GM18873 (cell line): Measurements from ENCODE around the gene NPSR1.
"Not testable (repeated sequence)": the region's sequence is repeated elsewhere in the genome, so short reads cannot be mapped to it uniquely, and the experiment has no call there.

ENCODE experiments used
- ATAC-seq: cut with Tn5 transposase; IDR thresholded peaks from one replicate; pipeline ENCODE4 v1.9.1; 2021; ENCODE audit warnings: mild to moderate bottlenecking, moderate library complexity, moderate number of reproducible peaks; ENCODE audit not compliant: unreplicated experiment, low FRiP score

Gene NPSR1

GRCh38 chr7:34756025-34756437 is 98.0 kb downstream of the NPSR1 start:
- ATAC-seq: no peak

DNA sequence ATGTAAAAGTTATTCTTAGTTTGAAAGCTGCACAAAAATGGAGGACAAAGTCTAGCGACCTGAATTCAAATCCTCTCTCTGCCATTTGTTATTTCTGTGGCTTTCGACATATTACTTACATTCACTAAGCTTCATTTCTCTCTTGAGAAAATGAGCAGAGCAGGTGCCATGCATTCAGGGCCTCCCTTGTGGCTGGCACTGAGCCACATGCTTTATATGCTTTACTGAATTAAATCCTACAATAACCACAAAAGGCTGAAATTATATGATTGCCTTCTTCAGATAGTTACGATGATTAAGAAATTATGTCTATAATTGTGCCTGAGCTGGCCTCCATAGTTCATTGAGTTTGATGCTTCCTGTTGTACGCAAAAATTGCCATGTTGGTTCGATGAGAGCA is 98.7 kb downstream of the NPSR1 start:
- ATAC-seq: no peak

- ATAC-seq: no peak
Measured at GRCh38 chr7:34757570-34758110, 99.6 kb downstream of the NPSR1 start.

GRCh38 chr7:34758111-34758601 is 100.1 kb downstream of the NPSR1 start:
- ATAC-seq: peak; percentile 36

DNA sequence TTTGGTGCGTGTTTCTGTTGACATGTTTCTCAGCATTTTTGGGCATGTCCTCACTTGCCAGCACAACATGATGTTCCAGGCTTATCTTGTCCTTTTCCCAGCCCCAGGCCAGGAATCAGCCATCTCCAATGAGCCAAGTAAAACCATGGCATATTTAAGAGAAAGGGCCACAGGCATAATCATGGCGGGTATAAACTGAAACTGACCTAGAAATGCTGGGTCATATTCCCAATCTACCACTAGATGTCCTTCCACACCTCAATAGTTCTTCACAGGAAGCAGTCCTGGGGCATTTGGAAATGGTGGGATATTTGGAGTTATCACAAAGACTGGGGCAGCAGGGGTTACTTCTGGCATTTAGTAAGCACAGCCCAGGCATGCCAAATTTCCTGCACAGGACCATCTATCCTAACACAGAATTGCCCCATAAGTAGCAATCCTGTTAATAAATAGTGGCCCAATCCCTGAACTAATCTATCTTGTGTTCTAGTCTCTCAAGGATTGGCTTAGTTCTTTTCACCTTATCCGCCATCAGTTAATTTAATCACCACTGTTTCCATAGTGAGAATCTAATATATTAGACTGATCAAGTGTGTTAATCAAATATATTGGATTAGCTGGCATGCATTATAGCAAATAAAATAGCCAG is 101.6 kb downstream of the NPSR1 start:
- ATAC-seq: no peak

GRCh38 chr7:34760271-34760670 is 102.3 kb downstream of the NPSR1 start:
- no peak for ATAC-seq

- ATAC-seq: no peak
Measured at GRCh38 chr7:34761206-34761605, 103.2 kb downstream of the NPSR1 start.

- ATAC-seq: no peak
Measured at GRCh38 chr7:34761627-34762026, 103.6 kb downstream of the NPSR1 start.

GRCh38 chr7:34762764-34763163 is 104.7 kb downstream of the NPSR1 start:
- ATAC-seq: no peak

- ATAC-seq: no peak
Measured at GRCh38 chr7:34772296-34772938, 114.4 kb downstream of the NPSR1 start.

- no peak for ATAC-seq
Measured at GRCh38 chr7:34776748-34777358, 118.8 kb downstream of the NPSR1 start.

DNA sequence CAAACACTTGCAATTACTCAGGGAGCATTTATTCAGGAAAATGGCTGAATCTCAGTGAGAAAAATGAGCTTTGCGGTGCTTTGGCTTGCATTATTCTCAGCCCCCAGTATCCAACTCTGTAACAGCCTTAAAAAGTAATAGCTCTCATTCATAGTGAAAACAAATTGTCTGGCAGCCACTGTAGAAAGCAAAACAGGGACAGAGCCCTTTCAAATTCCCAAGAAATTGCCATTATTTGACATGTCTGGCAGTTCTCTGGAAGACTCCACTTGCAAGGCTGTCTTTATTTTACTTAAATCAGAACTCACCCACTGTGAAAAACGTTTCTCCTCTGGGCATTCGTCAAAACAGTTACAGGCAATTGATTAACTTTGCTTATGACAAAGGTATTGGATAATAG is 122.5 kb downstream of the NPSR1 start:
- no peak for ATAC-seq

GRCh38 chr7:34787586-34787985 is 129.6 kb downstream of the NPSR1 start:
- no peak for ATAC-seq

DNA sequence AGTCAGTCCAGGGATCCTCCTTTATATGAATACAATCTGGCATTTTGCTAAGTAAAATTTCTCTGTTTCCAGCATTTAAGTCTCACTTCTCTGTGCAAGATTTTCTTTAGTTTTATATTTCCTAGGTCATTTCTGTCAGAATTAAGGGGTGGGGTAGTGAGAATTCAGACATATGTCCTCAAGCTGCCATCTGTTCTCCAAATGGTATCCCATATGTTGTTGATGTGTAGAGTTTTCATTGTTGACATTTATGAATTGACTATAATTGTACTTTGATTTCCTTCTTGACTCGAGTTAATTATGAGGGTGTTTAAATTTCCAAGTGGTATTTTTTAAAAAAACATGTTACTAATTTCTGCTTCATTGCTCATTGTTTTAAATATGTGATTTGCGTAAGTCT is 148.8 kb downstream of the NPSR1 start:
- ATAC-seq: no peak

GRCh38 chr7:34807548-34808340 is 149.7 kb downstream of the NPSR1 start:
- no peak for ATAC-seq

DNA sequence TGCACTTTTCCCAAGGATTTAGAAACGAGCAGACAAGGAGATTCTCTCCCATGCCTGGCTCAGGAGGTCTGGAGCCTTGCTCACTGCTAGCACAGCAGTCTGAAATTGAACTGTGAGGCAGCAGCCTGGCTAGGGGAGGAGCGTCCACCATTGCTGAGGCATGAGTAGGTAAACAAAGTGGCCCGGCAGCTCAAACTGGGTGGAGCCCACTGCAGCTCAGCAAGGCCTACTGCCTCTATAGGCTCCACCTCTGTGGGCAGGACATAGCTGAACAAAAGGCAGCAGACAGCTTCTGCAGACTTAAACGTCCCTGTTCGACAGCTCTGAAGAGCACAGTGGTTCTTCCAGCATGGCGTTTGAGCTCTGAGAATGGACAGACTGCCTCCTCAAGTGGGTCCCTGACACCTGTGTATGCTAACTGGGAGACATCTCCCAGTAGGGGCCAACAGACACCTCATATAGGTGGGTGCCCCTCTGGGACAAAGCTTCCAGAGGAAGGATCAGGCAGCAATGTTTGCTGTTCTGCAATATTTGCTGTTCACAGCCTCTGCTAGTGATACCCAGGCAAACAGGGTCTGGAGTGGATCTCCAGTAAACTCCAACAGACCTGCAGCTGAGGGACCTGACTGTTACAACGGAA is 156.3 kb downstream of the NPSR1 start:
- ATAC-seq: not testable (repeated sequence)

DNA sequence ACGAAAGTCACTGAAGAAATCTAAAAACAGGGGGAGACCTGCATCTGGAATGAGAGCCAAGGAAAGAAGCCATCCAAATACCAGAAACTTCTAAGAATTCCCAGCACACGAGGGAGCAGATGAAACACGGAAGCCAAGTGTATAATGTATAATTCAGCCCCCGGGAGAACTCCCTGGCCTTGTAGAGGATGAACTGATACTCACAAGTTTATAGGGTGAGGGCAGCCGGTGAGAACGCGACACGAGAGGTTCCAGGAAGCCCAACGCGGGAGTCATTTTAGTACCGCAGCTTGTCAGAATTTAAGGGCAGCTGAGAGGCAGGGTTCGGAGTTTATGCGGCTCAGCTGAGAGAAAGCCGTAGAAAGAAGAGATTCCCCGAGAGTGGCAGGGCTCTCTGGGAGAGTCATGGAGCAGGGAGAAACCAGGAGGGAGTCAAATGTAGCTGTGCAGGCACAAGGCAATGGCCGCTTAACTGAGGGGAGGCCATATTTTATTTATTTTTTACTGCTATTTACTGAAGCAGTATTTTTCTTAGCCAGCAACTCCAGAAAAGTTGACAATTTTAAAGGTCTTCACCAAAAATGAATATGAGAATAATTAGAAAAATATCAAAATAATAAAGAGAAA is 164.0 kb downstream of the NPSR1 start:
- no peak for ATAC-seq

DNA sequence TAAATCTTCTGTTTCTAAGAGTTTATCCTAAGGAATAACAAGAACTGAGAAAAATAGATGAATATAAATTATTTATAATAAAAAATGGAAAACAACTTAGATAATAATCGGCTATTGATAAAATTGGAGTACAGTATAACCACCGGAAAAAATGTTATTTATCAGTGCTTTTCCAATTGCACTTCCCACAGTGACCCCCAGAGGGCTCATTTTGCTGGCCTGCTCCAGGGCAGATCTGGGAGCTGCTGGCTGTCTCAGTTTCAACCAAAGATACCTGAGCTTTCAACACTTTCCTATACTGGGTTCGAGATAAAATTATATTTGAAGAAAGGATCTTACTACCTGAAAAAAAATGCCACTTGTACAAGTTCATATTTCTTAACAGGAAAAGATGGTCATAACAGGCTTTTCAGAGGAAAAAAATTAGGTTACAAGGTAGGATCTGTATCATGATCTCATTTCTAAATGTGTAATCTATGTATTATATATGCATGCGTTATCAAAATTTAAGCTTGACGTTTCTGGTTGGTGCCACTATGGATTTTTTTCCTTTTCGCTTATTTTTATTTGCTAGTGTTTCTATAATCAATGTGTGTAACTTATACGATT is 165.7 kb downstream of the NPSR1 start:
- peak; percentile 64 for ATAC-seq

GRCh38 chr7:34825221-34825620 is 167.2 kb downstream of the NPSR1 start:
- no peak for ATAC-seq
